C1 segment of cervical spinal cord (tissue), 14 donors: ENCODE measurements around the gene SCYGR7.

Source experiments
- DNase-seq, 14 donors: peaks; one replicate each; lab custom pipeline; 2025; lab: John Stamatoyannopoulos, UW

SCYGR7 gene

DNA sequence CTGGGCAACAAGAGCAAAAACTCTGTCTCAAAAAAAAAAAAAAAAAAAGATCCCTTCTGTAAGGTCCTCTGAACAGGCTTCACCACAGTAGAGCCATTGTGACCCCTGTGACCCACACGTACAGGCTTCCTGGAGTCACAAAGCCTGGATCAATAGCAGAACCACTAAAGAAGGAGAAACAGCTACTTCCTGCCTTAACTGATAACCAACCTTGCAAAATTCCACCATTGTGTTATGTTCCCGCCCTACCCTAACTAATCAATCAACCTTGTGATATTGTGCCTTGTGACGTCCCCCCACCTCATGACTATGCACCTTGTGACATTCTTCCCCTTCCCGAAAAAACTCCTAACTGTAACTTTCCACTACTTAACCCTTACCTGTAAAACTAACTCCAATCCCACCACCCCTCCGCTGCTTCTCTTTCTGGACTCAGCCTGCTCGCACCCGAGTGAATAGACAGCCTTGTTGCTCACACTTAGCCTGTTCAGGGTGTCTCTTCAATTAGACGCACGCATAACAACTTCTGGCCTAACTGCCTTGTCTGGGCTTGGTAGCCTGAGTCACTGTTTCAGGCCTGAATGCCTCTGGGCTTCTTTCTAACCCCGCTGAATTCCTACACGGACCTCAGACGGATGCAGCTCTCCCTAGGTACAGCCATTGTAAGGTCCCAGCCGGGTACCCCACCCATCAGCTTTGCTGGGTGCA lies 31.4 kb downstream of the SCYGR7 start:
- DNase-seq = no peak

DNA sequence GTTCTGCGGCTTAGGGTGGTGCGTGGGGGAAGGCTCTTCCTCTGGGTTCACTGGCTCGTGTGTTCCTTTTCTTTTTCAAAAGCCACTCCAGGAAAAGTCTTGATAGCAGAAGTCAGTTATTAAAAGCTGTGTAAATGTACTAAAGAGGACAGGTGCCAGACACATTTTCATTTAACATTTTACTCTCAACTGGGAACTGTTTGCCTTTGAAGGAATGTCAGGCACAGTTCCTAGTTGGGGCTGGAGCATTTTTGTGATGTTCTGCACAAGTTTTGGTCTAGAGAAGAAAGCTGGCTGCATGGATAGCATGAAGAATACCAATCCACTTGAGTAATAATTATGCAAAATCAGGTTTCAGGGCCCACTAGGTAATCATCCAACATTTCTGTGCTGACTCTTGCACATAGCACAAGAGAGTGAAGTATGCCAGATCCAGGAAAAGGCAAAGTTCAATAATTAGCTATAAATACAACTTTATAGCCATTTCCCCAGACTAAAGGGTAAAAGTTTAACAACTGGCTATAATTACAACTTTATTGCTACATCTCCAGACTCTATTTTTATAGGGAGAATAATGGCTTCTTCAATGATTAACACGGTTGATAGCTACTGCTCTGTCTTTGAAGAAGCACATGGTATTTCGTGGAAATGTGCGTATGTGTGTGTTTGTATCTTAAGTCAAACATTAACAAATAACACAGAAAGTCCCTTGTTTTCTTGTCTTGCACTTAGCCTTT lies 33.8 kb downstream of the SCYGR7 start:
- DNase-seq = no peak

DNA sequence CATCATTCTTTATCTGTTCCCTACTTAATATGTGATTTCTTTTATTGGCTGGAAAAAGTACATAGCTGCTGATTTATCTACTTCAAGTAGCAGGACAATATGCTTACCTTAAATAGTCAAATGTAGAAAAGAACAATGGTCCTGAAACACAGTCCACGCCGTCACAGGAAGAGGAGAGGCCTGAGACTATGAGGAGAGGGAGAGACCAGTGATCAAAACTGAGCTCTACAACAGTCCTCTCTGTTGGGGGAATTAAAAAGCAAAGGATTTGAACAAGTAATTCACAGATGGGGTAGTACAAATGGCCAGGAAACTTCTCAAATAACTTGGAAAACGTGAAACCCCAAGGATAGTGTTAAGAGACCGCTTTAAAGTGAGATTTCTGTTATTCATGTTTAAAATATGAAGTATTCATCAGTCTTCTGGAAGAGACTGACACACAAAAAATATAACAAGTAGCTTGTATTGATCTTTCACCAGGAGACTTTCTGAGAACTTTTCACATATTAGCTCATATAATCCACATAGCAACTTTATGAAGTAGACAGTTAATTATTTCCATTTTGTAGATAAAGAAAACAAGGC lies 37.7 kb downstream of the SCYGR7 start:
- no peak for DNase-seq

DNA sequence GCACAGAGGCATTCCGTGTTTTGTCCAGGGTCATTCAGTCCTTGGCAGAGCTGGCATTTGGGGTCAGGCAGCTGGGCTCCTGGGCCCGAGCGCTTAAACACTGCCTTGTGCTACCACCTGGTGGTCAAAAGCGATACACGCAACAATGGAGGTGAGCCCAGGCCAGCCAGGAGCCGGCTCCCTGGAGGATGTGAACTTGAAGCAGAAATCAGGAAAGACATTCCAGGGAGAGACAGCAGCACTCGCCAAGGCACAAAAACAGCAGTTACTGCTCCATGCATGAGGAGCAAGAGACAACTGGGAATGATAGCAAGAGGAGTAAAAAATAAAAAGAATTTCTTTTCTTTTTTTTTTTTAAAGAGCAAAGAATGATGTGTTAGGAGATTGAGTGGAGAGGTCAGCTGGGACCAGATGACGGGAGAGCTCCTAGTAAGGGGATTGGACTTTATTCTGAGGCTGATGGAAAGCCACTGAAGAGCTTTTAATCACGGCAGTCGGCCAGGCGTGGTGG lies 38.3 kb downstream of the SCYGR7 start:
- DNase-seq = peak in 13 of 14 donors; percentile 2 to 76 (median 53)

DNA sequence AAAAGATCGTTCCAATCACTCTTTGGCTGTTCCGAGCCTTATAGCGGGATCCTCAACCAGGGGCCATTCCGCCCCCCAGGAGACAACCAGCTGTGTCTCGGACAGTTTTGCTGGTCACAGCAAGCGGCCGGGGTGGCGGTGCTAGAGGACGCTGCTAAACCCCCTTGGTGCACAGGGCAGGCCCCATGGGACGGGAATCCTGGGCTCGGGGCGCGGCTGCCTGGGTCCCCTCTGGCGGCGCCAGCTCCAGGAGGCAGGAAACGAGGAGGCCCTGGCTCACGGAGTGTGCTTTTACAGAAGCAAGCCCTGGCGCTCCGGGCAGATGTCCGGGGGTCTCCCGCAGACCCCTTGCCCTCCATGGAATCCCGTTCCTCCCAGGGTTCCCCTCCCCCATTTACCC lies 39.7 kb downstream of the SCYGR7 start:
- DNase-seq = no peak

DNA sequence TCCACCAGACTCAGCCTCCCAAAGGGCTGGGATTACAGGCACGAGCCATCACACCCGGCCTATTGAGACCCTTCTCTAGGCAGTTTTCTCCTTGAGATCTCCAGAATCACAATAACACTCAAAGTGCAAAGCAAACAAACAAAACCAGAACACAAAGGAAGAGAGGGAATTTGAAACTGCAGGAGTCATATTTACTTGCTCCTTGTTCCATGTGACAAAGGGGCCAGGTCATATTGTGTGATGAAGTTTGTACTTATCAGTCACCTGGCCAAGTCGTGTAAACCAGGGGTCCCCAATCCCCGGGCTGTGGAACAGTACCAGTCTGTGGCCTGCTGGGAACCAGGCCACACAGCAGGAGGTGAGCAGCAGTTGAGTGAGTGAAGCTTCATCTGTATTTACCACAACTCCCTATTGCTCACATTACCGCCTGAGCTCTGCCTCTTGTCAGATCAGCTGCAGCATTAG lies 44.1 kb downstream of the SCYGR7 start:
- DNase-seq = no peak

DNA sequence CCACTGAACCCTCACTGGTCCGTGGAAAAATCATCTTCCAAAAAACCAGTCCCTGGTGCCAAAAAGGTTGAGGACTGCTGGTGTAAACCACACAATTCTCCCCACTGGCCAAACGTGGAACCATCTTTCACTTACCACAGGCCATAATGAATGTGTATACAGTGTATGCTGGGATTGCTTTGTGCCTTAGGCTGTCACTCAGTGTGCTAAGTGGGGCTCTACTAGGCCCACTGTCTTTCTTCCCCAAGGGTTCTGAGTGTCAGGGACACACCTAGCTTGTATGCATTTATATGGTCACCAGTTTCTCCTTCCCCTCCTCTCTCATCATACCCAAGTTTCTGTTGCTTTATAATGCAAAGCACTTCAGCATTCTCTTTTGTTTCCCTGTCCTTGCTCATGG lies 44.8 kb downstream of the SCYGR7 start:
- DNase-seq = no peak

DNA sequence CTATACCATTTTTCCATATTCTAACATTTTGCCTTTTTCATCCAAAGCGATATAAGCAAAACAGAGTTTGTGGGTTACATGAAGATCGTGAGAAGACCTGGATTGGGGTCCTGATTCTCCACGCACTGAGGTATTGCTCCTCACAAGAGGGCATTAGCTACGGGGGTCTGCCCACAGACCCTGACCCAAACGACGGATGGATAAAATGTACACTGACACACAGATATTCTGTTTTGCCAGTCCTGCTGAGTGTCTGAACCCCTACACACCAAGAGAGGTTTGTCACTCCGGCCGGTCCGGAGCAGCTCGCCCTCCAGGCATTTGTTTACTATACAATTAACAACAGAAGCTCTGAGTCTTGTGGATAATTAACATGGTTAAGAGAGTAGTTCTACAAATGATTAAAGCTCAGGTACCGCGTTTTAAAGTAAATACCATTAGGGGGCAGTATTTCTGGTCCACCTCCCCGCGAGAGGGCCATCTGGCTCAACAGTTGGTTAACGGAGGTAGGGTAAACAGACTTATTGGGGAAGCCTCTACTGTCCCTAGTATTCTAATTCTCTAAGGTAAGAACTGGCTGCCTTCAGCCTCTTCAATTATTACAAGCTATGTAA lies 46.0 kb downstream of the SCYGR7 start:
- DNase-seq = no peak

DNA sequence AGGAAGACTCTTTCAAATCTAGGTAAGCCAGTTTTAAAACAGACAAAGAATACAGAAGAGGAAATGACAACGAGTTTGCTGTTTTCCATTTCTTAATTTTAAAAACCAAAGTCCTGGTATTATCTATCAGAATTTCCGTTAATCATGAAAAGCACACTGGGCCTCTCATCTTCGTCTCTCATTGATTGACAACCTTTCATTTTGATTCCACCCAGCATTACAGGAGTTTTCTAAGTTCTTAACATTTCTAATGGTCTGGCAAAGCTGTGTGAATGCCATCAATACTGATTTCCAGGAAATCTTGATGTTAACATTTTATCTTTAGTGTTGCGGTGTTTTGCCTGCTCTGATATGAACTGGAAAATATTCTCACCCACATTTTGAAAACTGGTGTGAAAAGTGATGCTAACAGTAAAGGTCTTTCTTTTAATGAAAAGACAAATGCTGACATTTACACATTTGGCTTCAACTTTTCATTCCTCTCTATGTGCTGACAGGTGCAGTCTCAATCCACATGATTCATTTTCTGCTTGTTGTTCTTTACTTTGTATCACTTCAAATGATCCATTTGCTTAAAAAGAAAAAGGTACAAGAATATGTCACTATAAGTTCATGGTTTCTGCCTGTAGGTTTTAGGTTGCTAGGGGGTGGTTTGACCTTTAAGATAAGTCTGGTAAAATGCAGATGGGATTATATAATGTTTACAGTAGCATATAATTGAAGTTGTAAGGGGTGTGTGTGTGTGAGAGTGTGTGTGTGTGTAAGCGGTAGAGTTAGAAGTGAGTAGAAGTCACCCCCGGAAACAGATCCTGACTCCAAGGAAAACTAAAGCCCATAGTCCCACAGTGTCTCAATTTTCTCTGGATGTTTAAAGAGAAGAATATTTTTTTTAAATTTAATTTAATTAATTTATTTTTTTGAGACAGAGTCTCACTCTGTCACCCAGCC lies 47.0 kb downstream of the SCYGR7 start:
- DNase-seq = no peak
